Left cardiac atrium (tissue), 4 donors: ENCODE data around the gene CD5L. TPM values are rescaled to one million over a fixed set of nuclear protein-coding genes. Genes with fewer than 3 reads are reported as not detected.

Source experiments
- ATAC-seq, 2 donors: fragments of 200-7000 bp; cut with Tn5 transposase; one replicate each; pipeline ENCODE4 v1.9.1; 2020; ENCODE audit warnings: mild to moderate bottlenecking in 2 of 2, moderate library complexity in 2 of 2
- DNase-seq: peaks from one replicate; pipeline ENCODE4 v3.0.0-alpha.2; 2020
- intact Hi-C, 2 donors: fragments of 100-400 bp; cut with DNase I; formaldehyde crosslinking; loops; one replicate each; pipeline versions ENCODE4 v1.14.1 to v1.15.1; 2022 to 2023
- long read RNA-seq: library from polyadenylated mRNA; unstranded; transcript quantifications from one replicate; pipeline ENCODE4 v2.0.0, GENCODE V29; 2021
- total RNA-seq, 2 donors: library from RNA; stranded (reverse); fragmentation: NEBNext Ultra II Directional; extraction: Animal tissue kit (Norgen Biotek cat#: 25700); gene quantifications; one replicate each; pipeline ENCODE4 v1.2.1, GENCODE V29; 2021
- donor health status: DM: no; HTN: yes; CAD: no.
- donor health status: DM: no; HTN: yes; CAD: no; lungs with severe emphysema.
- donor health status: DM: yes; HTN: yes; CAD: no.
- donor health status: Dilated cardiomyopathy.

The CD5L gene
- total RNA-seq, result under 1 TPM in 1 of 2 donors, not detected in 1; 0.38 TPM
- long read RNA-seq, result 0 reads

DNA sequence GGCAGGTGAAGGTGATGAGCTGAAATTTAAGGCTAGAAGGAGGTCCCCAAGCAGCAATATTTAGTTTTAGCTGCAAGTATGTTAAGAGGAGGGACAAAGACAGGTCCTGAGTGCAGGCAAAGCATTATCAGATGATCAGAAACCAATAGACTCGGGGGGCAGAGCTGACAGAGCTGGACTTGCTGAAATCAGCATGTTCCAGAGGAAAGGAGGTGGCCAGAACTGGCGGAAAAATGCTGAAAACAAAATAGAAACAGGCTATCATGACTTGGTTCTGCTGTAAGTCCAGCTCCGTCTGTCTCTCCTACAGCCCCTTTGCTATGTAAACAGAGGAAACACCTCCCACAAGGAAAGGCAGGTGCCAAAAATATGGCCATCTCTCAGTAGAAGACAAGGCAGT, at the start of gene CD5L:
TSS of gene CD5L (minus strand) at position 101 of the 400 bp plus-strand sequence. CDS start 107 bp downstream, outside the sequence.
- DNase-seq (no peak), ATAC-seq (no peak)
- intact Hi-C loops, result no loop called here

GRCh38 chr1:157882580-157882979, 41.0 kb upstream of the CD5L start:
- no peak for ATAC-seq

GRCh38 chr1:157880621-157881020, 39.0 kb upstream of the CD5L start:
- ATAC-seq, result no peak

More at GRCh38 chr1:157882580-157882979, 41.0 kb upstream of the CD5L start:
- DNase-seq, result no peak
- intact Hi-C loops, result loop anchor here in 1 of 2 donors (5.0 kb wide), 1 partner anchor 65 kb away; no protein-coding TSS in a partner anchor

DNA sequence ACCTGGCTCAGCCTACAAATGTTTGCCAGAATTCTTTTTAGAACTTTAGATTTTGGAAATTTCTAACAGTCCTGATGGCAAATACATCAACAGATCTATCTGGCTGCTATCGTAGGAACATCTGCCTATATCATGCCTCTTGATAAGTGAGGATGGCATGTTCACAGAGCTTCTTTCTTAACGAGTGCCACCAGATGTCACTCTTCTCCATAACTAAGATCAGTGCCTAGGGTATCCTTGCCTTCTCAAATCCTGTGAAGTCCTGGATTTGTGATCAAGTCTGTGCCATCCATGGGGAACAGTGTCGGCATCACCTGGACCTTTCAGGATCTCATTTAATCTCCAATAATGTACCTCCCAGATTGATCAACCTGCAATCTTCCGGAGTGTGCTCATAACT, 36.5 kb upstream of the CD5L start:
- ATAC-seq (peak in 1 of 2 donors; percentile 82), DNase-seq (no peak)
- intact Hi-C loops, result loop anchor here in 1 of 2 donors (2.0 to 10.0 kb wide), 2 partner anchors 71 to 247 kb away; a partner anchor contains a TSS

More at GRCh38 chr1:157880621-157881020, 39.0 kb upstream of the CD5L start:
- intact Hi-C loops, result loop anchor here in 1 of 2 donors (5.0 kb wide), 1 partner anchor 67 kb away; no protein-coding TSS in a partner anchor
- no peak for DNase-seq

GRCh38 chr1:157870490-157870889, 28.9 kb upstream of the CD5L start:
- intact Hi-C loops, result loop anchor here in 1 of 2 donors (10.0 kb wide), 1 partner anchor 254 kb away; a partner anchor contains a TSS
- ATAC-seq (no peak), DNase-seq (no peak)

DNA sequence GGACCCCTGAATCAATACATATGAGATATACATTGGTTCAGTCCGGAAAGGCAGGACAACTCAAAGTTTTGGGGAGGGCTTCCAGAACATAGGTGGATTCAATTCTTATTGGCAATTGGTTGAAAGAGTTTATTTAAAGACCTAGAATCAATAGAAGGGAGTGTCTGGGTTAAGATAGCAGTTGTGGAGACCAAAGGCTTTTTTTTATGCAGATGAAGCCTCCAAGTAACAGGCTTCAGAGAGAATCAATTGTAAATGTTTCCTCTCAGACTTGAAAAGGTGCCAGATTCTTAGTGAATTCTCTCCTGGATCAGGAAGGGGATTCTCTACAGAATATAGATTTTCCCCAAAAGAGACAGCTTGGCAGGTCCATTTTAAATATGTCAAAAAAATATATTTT, 27.0 kb upstream of the CD5L start:
- intact Hi-C loops, result no loop called here
- ATAC-seq, result no peak
- DNase-seq, result no peak

GRCh38 chr1:157862114-157863070, 20.8 kb upstream of the CD5L start:
- intact Hi-C loops, result no loop called here
- DNase-seq (no peak), ATAC-seq (no peak)

- no peak for ATAC-seq
- no peak for DNase-seq
- intact Hi-C loops, result no loop called here
Observed at GRCh38 chr1:157856538-157856937, 14.9 kb upstream of the CD5L start.

DNA sequence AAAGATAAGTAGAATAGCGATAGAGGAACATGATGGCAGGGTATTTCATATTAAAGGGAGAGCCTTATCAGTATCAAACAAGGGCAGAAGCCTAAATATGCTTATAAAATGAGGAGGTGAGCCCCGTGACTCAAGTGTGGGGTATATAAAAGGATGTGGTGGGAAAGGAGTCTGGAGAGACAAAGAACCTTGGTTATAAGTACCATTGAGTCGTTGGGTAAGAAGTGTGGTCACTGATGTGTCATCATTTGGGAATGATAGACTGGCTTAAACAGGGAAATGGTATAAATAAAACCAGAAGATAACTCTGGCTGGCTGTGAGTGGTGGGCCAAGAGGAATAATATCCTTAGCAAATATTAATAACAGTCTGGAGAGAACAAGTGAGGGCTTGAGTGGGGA, 10.9 kb upstream of the CD5L start:
- ATAC-seq, result no peak
- intact Hi-C loops, result no loop called here
- no peak for DNase-seq

DNA sequence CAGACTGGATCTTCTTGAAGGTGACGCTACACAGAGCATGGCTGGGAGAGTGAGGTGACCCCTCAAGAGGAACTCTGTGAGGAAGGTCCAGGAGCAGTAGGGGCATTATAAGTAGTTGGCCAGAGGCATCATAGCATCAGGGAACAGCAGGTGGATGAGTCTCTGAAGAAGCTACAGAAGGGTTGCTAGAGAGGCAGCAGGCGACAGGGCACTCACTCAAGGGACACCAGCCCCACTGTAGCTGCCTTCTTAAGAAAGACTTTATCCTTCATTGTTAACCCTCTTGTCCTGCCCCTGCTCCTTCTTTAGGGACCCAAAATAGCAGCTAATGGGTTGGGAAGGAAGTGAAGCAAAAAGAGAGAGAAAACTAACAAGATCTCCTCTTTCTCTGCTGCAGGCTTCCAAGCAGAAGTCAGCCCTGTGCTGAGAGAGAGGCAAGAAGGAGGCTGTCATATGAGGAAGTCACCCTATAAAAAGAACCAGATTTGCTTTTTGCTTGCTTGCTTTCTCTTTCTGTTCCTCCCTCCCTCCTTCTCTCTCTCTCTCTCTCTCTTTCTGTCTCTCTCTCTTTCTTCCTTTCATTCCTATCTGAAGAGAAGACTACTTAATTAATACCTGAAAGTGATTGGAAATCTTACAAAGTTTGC, 7.7 kb upstream of the CD5L start:
- no peak for DNase-seq
- intact Hi-C loops, result no loop called here
- peak in 1 of 2 donors; percentile 26 for ATAC-seq

- intact Hi-C loops, result no loop called here
- ATAC-seq (peak in 1 of 2 donors; percentile 44), DNase-seq (no peak)
Observed at GRCh38 chr1:157844089-157844830, 2.7 kb upstream of the CD5L start.

GRCh38 chr1:157842939-157843338, 1.3 kb upstream of the CD5L start:
- no peak for ATAC-seq
- intact Hi-C loops, result no loop called here
- DNase-seq, result no peak

DNA sequence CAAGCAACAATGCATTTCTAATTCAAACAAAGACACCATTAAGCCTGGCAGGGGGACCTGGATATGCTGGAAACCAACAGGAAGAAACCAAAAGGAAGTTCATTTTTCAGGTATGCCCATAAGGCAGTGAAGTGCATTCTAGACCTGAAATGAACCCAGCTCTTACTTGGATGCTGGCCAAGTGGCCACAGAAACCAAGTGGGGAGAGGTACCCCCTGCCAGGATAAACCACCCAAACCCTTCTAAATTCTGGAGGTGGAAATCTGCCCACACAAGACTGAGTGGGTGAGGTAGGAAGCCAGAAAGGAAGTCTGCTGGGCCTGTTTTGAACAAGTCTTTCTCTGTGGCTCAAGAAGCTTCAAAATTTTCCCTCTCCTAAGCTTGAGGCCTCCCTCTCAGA, 2.6 kb downstream of the CD5L start:
- intact Hi-C loops, result no loop called here
- DNase-seq (no peak), ATAC-seq (no peak)

GRCh38 chr1:157834430-157834829, 7.2 kb downstream of the CD5L start:
- DNase-seq (no peak), ATAC-seq (no peak)
- intact Hi-C loops, result no loop called here

GRCh38 chr1:157833145-157833544, 8.5 kb downstream of the CD5L start:
- intact Hi-C loops, result no loop called here
- no peak for ATAC-seq
- DNase-seq, result no peak

DNA sequence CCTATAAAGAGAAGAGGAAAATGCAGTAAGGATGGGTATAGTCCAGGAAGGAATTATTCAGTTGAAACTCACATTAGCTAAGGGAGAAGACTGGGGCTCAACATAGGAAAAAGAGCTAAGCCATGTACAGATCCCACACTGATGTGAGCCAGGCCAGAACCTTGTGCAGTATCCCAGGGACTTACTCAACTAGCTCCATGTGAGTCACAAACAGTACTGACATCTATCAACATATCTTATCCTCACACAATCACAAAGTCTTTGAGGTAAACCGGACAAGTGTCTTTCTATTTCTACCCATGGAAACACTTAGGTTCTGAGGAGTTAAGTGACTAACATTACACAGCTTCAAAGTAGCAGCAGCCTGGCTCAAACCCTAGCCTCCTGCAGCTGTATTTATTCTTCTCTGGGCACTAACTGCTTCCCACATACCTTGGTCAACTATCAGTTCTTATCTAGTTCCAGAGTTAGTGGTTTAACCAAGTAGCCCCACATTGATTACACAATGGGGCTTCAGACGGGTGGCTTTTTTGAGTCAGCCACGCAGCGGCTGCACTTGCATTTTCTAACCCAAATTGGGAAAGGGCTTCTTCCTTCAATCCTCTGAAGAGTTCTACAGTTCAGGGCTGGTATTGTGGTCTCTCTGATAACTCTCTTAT, 9.5 kb downstream of the CD5L start:
- no peak for ATAC-seq

DNA sequence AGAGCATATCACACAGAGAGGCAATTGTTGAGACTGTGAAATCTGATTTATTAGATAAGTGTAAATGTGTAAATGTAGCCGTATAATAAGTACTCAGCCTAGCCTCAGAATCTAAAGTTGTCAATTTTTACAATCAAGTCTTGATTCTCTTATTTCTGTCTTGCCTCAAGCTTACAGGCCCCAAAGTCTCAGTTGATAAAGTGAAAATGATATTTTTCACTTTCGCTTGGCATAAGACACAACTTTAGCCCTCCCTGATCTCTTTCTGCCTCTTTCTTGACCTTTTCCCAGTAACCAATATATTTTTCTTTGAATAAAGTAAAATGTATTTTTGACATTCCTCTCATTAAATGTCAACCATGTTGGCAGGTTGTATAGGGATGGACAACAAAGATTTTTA, 10.7 kb downstream of the CD5L start:
- DNase-seq, result no peak
- intact Hi-C loops, result no loop called here
- ATAC-seq, result no peak

More for the DNA sequence above, 9.5 kb downstream of the CD5L start:
- DNase-seq, result no peak
- intact Hi-C loops, result no loop called here

GRCh38 chr1:157829711-157830110, 11.9 kb downstream of the CD5L start:
- intact Hi-C loops, result no loop called here
- no peak for DNase-seq
- no peak for ATAC-seq

- no peak for ATAC-seq
- DNase-seq, result no peak
- intact Hi-C loops, result no loop called here
Observed at GRCh38 chr1:157829210-157829609, 12.4 kb downstream of the CD5L start.
